GM12891 (cell line): ENCODE results near the gene MIPOL1.

Source experiments
- POLR2A ChIP-seq: IDR thresholded peaks from 2 replicates; pipeline ENCODE4 v1.6.1; 2011; ENCODE audit warnings: low read depth, low read length, control low read depth
- POLR2AphosphoS5 ChIP-seq: IDR thresholded peaks from 2 replicates; pipeline ENCODE4 v1.6.1; 2011; ENCODE audit warnings: low read depth, low read length, control low read depth
- POU2F2 ChIP-seq: IDR thresholded peaks from 2 replicates; pipeline ENCODE4 v1.6.1; 2011; ENCODE audit warnings: low read depth, mild to moderate bottlenecking, control low read depth, low read length, moderate library complexity
- TAF1 ChIP-seq: IDR thresholded peaks from 2 replicates; pipeline ENCODE4 v1.6.1; 2011; ENCODE audit warnings: low read depth, low read length, control low read depth

DNA sequence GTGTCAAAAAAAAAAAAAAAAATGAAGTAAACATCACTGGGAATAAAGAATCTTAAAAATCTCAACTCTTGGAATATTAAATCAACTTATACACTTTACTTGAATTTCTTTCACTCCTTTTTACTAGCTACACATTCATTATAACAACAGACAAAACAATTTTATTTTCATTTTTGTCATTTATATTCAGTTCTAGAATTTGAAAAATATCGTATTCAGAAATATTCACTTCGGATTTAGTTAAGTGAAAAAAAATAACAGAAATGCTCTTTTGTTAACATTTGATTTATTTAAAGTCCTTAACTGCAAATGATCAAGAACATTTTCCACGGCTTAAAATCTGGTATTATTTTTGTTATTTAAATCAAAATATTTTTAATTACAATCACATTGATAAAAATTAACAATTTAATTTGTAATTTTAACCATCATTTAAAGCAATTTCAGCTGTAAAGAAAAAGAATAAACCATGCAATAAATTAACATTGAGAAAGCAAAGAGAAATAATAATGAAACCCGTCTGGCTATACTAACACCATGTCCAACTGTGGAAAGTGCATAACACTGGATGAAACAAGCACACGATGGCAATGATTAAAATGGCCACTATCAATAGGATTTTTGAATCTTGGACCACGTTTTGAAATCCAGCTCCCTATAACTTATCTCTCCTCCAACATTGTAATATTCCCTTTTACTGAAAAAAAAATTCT lies 392.1 kb downstream of the MIPOL1 start:
- no peak for TF ChIP-seq POLR2A
- TF ChIP-seq POLR2AphosphoS5: no peak
- TF ChIP-seq POU2F2: no peak
- TF ChIP-seq TAF1: no peak
